ENCODE results near the gene WDR1.

Gene WDR1

DNA sequence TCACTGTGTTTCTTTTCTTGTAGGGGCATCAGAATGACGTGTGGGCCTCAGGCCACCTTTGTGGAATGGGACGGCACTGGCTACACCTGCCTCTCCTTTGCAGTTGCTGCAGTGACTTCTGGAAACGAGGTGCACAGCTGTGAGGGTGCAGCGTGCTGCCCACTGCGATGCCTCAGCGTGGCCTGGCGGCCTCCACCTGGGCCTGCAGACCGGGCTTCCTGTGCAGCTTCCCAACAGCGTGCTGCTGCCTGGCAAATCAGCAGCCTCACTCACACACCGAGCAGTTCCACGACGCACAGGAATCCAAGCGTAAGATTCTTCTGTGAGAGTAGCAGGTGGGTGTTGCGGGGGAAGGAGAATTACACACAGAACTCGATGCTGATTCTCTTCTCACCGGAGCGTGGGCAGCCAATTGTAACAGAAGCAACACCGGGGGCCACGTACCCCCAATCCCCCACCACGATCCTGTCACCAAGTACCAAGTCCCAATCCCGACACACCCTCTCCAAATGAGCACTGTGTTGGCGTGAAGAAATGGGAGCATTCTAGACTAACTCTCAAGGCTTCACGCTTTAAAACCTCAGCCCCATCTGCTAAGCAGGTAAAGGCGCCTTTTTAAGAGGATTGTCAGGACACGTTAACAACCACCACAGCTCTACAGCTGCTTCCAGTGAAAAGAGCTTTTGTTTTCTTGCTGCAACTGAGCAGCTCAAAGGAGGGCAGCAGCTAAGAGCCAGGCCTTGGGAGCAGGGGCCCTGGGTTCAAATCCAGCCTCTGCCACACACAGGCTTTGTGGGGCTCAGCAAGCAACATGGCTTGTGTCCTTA lies 16.9 kb downstream of the WDR1 start:
- no peak for DNase-seq (ENCODE audit: low read depth, low spot score)

DNA sequence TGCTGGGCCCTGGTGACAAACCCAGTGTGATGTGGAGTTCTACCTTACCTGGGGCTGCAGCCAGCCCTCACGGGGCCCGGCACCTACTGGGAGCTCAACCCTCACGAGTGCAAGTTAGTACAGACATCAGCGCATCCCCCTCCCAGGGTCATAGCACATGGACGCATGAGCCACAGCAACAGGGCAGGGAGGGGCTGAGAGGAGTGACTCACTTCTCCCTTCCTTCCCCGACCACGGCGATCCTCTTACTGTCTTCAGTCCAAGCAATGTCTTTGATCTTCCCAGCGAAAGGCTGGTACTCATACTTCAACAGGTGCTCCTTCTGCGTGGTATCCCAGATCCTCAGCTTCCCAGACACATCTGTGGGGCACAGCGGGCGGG lies 17.8 kb downstream of the WDR1 start:
- DNase-seq (ENCODE audit: low read depth, low spot score): no peak

DNA sequence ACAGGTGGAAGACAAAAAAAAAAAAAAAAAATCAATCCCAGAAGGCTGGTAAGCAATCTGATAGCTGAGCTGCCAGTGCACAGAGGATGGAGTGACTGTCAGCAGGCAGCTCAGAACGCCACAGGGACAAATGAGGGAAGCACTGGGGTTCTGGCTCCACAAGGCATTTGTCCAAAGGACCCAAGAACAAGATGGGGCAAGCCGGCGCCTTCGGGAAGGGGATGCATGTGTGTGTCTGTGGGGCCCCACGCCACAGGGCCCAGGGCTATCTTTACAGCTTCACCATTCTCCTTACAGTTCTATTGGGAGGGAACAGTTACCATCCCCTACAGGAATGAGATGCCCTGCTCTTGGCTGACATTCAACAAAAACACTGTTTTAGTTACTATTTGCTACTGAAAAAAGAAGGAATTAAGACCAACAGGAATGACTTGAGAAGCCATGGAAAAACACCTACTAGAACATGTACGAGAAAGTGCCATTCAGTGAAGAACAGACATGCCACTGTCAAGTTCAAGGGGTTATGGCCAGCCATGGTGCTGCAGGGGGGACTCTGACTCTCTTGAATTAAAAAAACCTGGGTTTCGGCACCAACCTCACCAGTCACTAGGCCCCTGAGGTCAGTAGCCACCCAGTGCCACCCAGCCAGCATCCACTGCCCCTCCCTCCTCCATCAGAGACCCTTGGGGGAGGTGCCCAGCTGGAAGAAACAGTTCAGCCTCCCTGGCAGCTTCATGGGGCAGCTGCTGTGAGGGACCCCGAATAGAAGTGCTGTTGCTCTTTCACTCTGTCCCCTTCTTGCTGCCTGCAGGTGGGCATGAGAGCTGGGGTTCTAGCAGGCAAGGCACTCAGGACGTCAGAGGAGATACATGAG lies 18.5 kb downstream of the WDR1 start:
- no peak for DNase-seq (ENCODE audit: low read depth, low spot score)

DNA sequence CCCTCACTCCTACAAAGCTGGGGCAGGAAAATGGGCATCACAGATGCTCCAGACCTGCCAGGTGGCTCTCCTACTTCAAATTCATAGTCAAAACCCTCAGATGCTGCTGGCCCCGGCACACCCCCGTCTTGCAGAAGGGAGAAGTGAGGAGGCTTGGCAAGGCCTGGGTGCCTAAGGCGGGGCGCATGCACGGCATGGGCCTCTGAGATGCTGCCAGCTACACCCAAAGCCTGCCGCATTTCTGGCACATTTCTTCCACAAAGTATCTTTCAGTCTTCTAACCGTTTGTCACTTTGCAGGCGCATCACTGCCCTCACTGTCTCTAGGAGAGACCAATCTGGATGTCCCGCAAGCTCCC lies 19.6 kb downstream of the WDR1 start:
- DNase-seq (ENCODE audit: low read depth, low spot score): no peak

DNA sequence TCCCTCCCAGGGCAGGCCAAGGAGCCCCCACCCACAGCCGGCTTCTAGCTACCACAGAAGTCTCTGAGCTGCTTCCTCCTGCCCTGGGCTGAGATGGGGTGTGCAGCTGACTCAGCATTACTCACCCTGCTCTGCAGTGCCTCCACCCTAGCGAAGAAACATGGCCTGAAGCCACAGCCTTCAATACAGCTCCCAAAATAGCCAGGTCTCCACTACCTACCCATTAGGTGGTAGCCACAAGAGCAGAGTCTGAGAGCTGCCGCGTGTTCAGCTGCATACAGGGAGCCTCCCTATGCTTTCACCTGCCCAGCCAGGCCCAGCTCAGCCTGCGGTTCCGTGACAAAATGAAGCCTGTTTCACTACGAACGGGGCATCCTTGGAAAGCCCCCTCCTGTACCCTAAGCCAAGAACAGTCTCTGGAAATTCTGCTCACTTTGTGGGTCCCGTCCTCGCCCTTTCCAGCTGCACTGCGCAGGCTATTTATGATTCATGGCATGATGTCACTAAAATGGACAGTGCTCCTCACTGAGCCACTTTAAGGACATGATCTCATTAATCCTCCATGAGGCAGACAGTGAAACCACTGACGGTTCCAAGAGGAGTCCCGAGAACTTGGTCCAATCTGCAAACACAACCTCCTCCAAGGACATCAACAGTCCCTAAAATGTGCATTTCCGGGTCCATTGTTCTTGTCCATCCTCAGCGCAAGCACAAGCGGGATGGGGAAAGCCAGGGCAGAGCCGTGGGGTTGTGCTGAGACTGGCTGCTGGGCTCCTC lies 20.2 kb downstream of the WDR1 start:
- DNase-seq (ENCODE audit: low read depth, low spot score): no peak

DNA sequence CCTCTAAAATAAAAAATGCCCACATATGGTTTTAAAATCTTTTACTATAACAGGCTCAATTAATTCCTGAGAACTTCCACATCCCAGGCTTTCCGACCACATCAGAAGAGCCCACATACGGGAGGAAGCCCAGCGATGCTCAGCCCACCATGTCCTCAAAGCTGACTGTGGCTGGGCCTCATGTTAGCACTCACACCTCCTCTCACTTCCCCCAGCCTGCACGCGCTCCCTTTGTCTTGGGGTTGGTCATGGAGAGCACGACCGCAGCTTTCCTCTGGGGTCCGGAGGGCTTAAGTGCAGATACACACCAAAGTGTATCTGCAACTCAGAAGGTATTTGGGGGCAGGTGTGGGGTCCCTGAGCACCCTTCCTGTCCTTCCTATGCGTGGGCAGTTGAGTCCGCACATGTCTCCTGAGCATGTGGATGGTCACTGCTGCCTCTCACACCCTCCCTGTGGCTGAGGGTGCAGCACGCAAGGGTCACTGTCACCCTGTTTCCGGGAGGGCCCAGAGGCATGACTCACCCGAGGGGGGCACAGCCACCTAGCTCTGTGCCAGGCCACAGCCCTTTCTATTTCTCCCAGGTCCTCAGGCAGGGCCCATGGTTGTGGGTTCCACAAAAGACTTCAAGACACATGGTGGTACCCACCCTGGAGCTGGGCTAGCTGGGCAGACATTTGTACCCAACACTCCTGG lies 21.2 kb downstream of the WDR1 start:
- DNase-seq (ENCODE audit: low read depth, low spot score): no peak

DNA sequence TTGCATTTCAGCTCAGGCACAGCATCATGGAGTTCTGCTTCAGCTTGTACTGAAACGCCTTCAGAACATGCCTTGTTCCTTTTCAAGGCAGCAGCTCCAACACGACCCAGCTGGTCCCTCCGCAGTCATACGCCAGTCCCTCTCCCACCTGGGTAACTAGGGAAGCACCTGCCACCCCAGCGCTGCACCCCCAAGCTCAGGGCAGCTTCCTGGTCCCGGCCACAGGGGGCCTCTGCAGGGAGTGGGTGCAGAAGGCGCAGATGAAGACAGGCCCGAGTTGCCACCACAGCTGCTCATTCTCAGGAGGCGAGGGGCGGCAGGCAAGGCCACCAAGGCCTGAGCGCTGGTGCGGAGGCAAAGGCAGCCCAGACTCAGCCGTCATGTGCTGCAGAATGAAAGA lies 21.8 kb downstream of the WDR1 start:
- DNase-seq (ENCODE audit: low read depth, low spot score): no peak

DNA sequence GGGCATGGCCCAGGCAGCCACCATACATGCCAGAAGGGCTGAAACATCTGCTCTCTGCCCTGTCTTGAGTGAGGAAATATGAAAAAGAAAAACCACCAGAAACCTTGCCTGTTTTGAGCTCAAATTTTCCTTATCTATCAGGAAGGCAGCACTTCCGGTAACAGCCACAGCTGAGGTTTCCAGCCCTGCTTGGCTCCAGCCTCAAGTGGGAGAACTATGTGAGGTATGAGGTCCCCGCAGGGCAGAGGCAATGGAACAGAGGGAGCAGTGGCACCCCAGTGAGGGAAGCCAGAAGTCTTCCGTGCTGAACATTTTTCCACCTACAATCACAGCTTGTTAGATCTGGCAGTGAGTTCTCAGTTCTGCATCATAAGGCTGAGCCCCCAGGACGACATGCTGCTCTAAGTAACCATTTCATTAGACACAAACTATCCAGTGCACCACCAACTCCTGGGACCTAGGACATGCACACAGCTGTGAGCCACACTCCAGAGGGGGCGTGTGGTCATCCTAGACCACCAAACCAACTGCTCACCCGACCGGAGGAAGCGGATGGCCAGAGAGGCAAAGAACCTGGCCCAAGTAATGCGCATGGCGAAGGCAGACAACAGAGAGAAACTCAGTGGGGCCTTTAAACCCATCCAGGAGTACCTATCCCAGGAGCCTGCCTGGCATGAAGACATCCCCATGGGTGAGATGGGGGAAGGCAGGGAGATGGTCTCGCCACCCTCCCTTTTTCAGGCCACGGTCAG lies 22.6 kb downstream of the WDR1 start:
- no peak for DNase-seq (ENCODE audit: low read depth, low spot score)

DNA sequence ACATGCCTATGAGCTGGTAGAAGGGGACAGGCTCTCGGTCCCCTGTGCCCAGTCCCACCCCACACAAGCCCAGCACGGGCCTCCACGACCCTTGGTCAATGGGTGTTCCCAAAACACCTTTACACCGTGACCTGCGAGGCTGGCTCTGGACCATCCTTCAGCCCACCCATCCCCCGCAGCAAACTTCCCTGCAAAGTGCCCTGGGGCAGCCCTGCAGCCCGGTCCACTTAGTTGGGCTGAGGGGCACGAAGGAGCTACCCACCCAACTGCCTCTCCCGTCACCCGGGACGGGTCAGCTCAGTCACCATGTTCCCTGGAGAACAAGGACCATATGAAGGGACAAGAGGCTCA lies 23.4 kb downstream of the WDR1 start:
- DNase-seq (ENCODE audit: low read depth, low spot score): no peak

DNA sequence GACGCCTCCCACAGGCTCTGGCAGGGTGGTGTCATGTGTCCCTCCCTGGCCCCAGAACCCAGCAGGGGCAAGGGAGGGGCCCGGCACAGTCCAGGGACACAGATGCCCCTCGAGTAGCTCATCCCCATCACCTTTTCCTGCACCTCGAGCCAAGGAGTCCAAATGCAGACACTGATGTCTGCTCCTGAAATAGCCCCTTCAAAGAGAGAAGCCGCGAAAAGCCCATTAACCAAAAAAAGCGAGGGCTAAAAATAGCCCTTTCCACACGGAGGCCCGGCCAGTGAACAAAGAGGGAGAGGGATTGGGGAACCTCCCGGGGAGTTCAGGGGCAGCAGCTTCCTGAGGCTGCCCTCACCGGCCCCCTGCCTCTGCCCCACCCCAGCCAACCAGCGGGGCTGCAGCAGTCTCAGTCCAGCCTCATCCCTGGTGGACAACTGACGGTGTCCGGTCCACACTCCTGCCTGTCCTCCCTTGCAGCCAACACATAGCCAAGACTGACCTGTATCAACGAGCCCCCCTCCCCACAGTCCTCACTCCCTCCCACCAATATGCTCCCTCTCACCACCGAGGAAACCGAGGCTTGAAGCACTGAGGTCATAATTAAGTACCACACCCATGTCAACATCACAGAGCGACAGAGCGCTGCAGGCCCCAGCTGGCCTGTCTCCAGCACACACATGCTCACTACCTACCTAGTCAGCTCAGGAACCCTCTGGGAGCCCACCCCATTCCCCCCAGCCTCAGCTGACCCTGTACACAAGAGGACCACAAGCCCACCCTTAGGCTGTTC lies 23.9 kb downstream of the WDR1 start:
- no peak for DNase-seq (ENCODE audit: low read depth, low spot score)

DNA sequence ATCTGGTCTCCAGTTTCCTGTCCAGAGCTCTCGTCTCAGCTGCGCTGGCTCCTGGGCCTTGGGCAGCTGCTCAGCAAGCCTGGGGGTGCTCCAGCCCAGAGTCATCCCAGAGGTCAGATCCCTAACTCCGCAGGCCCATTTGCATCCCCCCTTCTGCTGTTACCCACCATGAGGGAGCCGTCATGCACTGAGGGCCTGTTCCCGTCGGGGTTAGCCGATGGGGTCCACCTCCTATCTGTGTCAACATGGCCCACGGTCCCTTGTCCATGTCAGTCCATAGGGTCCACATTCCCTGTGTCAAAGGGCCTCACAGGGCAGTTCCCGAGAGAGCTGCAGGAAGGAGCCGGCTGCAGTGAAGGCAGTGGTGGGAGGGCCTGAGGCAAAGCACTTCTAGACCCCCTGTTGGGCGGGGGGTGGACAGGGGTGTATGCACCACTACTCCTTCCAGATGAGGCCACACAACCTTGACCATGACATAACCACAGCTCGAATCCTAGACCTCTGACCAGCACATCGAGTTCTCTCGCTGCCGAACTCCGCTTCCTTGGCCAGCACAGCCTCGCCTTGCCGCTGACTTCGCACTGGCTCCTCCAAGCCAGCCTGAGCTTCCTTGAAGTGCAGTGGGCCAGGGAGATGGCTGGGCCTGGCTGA lies 24.9 kb downstream of the WDR1 start:
- no peak for DNase-seq (ENCODE audit: low read depth, low spot score)

DNA sequence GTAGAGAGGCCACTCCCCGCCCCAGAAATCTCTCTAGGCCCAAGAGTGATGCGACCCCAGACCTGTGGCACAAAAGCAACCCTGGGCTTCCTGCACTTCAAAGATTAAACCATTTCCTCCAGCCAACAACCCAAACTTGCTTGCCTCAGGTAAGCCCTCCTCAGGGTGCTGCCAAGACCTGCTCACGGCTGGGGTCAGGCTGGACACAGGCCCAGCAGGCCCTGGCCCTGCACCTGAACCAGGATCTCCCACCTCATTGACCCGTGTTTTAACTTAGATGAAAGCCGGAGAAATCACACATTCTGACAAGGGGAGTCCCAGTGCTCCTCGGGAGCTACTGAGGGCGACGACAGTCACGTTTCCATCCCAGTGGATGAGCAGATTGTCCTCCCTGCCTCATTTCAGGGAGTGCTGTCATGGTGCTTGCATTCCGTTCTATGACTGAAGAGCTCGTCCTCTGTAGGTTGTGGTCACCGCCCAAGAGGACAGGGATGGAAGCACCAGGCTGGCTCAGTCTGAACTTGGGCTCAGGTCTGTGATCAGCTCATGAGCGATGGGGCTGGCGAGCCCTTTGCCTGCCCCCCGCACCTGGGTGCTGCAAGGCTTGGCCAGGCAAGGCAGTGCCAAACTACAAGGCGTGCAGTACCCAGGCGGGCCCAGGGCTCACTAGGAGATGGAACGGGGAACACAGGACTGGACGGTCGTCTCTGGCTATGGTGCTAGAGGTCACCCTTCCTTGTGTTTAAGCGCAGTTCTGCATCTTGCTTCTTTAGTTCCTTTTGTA lies 25.9 kb downstream of the WDR1 start:
- no peak for DNase-seq (ENCODE audit: low read depth, low spot score)

DNA sequence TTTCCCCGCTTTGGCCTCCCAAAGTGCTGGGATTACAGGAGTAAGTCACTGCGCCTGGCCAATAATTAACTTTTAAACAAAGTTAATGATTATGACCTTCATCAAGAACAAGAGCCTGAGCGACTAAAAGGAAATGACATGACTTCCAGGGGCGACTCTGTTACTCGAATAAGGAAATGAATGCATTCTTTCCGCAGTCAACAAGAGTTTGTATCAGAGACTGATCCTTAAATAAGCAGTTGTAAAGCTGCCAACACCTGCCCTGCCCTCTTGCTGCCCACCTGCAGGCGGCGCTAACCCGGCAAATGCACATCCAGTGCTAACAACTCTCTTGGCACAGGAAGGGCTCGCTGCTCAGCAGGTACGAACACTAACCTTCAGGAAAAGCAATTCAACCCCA lies 27.3 kb downstream of the WDR1 start:
- no peak for DNase-seq (ENCODE audit: low read depth, low spot score)

DNA sequence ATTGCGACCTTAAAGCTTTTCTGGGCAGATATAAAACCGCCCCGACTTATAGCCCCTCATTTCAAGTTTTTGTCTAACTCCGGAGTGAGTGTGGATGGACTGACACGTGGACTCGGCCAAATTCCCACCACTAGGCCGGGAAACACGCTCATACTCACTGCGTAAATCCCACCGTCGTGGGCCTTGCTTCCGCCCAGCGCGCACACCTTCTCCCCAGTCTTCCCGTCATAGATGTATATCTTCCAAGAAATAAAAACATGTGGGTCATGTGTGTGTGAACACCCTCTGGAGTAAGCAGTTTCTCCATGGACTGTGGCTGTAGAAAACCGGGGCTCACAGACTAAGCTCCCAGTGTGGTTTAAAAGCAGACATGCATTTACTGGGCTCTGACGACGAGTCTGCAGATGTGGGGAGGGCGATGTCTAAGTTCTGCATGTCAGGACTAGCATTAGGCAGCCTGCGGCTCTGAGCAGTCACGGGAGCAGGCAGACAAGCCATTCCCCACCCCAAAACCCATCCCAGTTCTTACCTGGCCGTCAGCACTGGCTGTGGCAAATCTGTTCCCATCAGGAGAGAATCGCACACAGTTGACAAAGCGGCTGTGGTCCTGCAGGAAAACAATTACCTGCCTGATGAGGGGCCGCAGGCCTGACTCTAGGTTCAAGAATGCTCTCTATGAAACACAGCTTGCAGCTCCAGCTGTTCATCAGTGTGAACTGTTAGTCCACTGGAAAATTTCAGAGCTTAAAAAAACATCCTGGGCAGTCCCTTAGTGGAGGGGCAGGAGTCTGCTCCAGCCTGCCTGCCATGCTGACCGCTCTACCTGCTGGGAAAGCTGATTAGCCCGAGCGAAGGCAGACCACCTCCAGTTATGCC lies 28.2 kb downstream of the WDR1 start:
- no peak for DNase-seq (ENCODE audit: low read depth, low spot score)

DNA sequence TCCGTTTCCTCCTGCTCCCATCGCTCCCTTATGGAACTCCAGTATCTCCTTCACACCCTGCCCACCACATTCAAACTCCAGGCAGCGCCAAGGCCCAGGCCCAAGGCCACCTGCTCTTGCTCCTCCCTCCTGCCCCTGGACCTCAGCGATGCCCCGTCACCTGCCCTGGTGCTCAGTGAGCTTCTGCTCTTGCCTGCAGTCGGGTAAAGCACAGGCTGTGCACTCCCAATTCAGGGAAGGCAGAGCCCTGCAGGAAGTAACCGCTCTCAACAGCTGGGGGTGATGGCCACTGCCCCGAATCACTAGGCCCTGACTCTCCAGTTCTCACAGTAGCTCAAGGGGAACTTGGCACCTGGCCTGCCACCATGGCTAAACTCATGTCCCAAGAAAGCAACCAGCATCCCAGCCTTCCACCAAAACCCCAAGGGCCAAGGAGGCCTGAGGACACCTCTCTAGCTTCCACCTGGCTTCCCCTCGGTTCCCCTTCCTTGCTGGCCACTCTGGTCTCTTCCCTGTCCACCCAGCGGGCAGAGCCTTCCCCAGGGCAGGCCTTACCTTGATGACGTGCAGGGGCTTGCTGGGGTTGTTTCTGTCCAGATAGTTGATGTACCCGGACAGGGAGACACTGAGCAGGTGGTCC lies 29.3 kb downstream of the WDR1 start:
- DNase-seq (ENCODE audit: low read depth, low spot score): no peak

DNA sequence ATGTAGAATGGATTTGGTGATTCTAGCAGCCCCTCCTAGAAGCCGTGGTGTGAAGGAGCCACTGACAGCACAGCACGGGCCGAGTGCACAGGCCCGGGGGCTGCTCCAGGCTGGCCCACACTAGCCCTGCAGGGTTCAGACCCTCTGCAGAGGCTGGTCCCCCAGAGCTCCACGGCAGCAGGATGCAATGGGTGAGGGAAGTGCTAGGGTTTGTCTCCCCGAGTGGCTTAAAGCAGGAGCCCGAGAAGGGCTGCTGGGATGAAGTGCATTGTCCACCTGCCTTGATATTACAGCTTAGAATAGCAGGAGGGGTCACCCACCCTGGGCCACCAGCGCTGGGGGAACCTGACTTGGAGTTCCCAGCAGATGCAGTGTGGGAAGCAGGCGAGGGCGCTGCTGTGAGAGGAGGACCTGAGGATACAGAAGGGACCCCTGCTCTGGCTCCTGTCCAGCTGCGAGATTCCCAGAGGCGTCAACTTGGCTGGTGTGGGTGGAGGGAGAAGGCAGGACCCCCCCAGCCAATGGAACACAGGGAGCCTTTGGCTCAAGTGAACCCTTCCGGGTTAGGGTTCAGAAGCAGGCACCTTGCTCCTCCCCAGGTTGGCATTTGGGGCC lies 30.0 kb downstream of the WDR1 start:
- DNase-seq (ENCODE audit: low read depth, low spot score): no peak
